PFSK-1 (cell line): ENCODE measurements around the gene VIPAS39.

Experiments
- POLR2AphosphoS5 ChIP-seq: IDR thresholded peaks from 2 replicates; pipeline ENCODE4 v1.6.1; 2012; ENCODE audit warnings: low read depth, mild to moderate bottlenecking, control low read depth, low read length, moderate library complexity
- SIN3A ChIP-seq: IDR thresholded peaks from 2 replicates; pipeline ENCODE4 v1.6.1; 2012; ENCODE audit warnings: mild to moderate bottlenecking, low read length, moderate library complexity, borderline replicate concordance; ENCODE audit not compliant: insufficient read depth

- TF ChIP-seq SIN3A, result no peak
- no peak for TF ChIP-seq POLR2AphosphoS5
These were observed 48.3 kb downstream of the VIPAS39 start for GRCh38 chr14:77409131-77409533.
